GM23338 (cell line): ENCODE results near the gene SLITRK2. TPM values are rescaled to one million over a fixed set of nuclear protein-coding genes. Genes with fewer than 3 reads are reported as not detected.

Experiments used
- ATAC-seq: fragments of 200-7000 bp; cut with Tn5 transposase; 3 replicates; pipeline ENCODE4 v1.9.1; 2020
- DNase-seq: peaks from one replicate; pipeline ENCODE4 v3.0.0-alpha.2; 2015; ENCODE audit warnings: low spot score
- H2AFZ ChIP-seq: fragments of 200-600 bp; sonication (generic); 2 replicates; pipeline ENCODE4 v1.8.0; 2016; ENCODE audit warnings: antibody characterized with exemption, mild to moderate bottlenecking, moderate library complexity
- H3F3A ChIP-seq: fragments of 200-600 bp; sonication (generic); replicated peaks from 2 replicates; pipeline ENCODE4 v1.8.0; 2017; ENCODE audit warnings: antibody characterized with exemption, mixed run types, low read depth
- H3K27ac ChIP-seq: fragments of 200-600 bp; sonication (generic); 2 replicates; pipeline ENCODE4 v1.6.1; 2016; ENCODE audit warnings: low read depth
- H3K27me3 ChIP-seq: fragments of 200-600 bp; sonication (generic); 2 replicates; pipeline ENCODE4 v1.8.0; 2016; ENCODE audit warnings: mild to moderate bottlenecking, mixed run types, moderate library complexity; ENCODE audit not compliant: insufficient read depth
- H3K36me3 ChIP-seq: fragments of 200-600 bp; sonication (generic); 2 replicates; pipeline ENCODE4 v1.8.0; 2016; ENCODE audit warnings: mild to moderate bottlenecking; ENCODE audit not compliant: insufficient read depth
- H3K4me1 ChIP-seq: fragments of 200-600 bp; sonication (generic); 2 replicates; pipeline ENCODE4 v1.8.0; 2016; ENCODE audit warnings: mild to moderate bottlenecking, moderate library complexity; ENCODE audit not compliant: insufficient read depth
- H3K4me2 ChIP-seq: fragments of 200-600 bp; sonication (generic); 2 replicates; pipeline ENCODE4 v1.7.1; 2017; ENCODE audit warnings: mixed run types
- H3K4me3 ChIP-seq: fragments of 200-600 bp; sonication (generic); 2 replicates; pipeline ENCODE4 v1.6.1; 2016; ENCODE audit warnings: mixed run types
- H3K79me2 ChIP-seq: fragments of 200-600 bp; sonication (generic); replicated peaks from 2 replicates; pipeline ENCODE4 v1.8.0; 2017; ENCODE audit warnings: mild to moderate bottlenecking; ENCODE audit not compliant: insufficient read depth
- H3K9me2 ChIP-seq: fragments of 200-600 bp; sonication (generic); 2 replicates; pipeline ENCODE4 v1.8.0; 2017; ENCODE audit not compliant: insufficient read depth
- H4K20me1 ChIP-seq: fragments of 200-600 bp; sonication (generic); replicated peaks from 2 replicates; pipeline ENCODE4 v1.8.0; 2017; ENCODE audit warnings: mild to moderate bottlenecking; ENCODE audit not compliant: insufficient read depth
- H3K27ac Mint-ChIP-seq: 2 replicates; pipeline ENCODE4 v1.8.0; 2020; ENCODE audit warnings: inconsistent platforms, mild to moderate bottlenecking, moderate library complexity, mixed read lengths
- H3K27me3 Mint-ChIP-seq: 3 replicates; pipeline ENCODE4 v1.8.0; 2022; ENCODE audit warnings: low read depth, mild to moderate bottlenecking, moderate library complexity, mixed read lengths, inconsistent platforms; ENCODE audit not compliant: insufficient read depth, poor library complexity
- H3K36me3 Mint-ChIP-seq: 3 replicates; pipeline ENCODE4 v1.8.0; 2021; ENCODE audit warnings: low read depth, mild to moderate bottlenecking, inconsistent platforms, moderate library complexity, mixed read lengths
- H3K4me1 Mint-ChIP-seq: 3 replicates; pipeline ENCODE4 v1.8.0; 2020; ENCODE audit warnings: mild to moderate bottlenecking, inconsistent platforms, mixed read lengths
- H3K4me3 Mint-ChIP-seq: 3 replicates; pipeline ENCODE4 v1.8.0; 2021; ENCODE audit warnings: moderate library complexity, mild to moderate bottlenecking, inconsistent platforms, mixed read lengths
- H3K9me3 Mint-ChIP-seq: 3 replicates; pipeline ENCODE4 v1.8.0; 2020; ENCODE audit warnings: moderate library complexity, mild to moderate bottlenecking, inconsistent platforms, mixed read lengths
- CREB1 ChIP-seq: fragments of 250-450 bp; sonication (Bioruptor Pico); IDR thresholded peaks from 2 replicates; pipeline ENCODE4 v1.5.0; 2020; ENCODE audit warnings: low read depth, mild to moderate bottlenecking, moderate library complexity
- CTCF ChIP-seq, 2 experiments: fragments of 200-600 bp in 1 of 2; sonication (generic) in 1 of 2; conservative IDR thresholded peaks; 2 replicates each; pipeline versions ENCODE4 v1.5.1 to v1.6.1; 2016 to 2017; ENCODE audit warnings: antibody characterized with exemption in 2 of 2, low read depth in 2 of 2, mild to moderate bottlenecking in 2 of 2, moderate library complexity in 1 of 2
- ETS1 ChIP-seq: IDR thresholded peaks from 2 replicates; pipeline ENCODE4 v1.6.1; 2016; ENCODE audit warnings: antibody characterized with exemption
- EZH2 ChIP-seq: fragments of 200-600 bp; sonication (generic); IDR thresholded peaks from one replicate; pipeline ENCODE4 v1.8.0; 2017; ENCODE audit warnings: antibody characterized with exemption, mild to moderate bottlenecking, low read depth; ENCODE audit not compliant: unreplicated experiment
- EZH2phosphoT487 ChIP-seq: fragments of 200-600 bp; sonication (generic); IDR thresholded peaks from one replicate; pipeline ENCODE4 v1.8.1; 2018; ENCODE audit warnings: antibody characterized with exemption; ENCODE audit not compliant: unreplicated experiment
- JUNB ChIP-seq: IDR thresholded peaks from one replicate; pipeline ENCODE4 v1.6.1; 2016; ENCODE audit warnings: antibody characterized with exemption; ENCODE audit not compliant: unreplicated experiment
- NANOG ChIP-seq: IDR thresholded peaks from 2 replicates; pipeline ENCODE4 v1.6.1; 2016; ENCODE audit warnings: antibody characterized with exemption, borderline replicate concordance
- POLR2AphosphoS5 ChIP-seq: IDR thresholded peaks from 2 replicates; pipeline ENCODE4 v1.6.1; 2016; ENCODE audit warnings: antibody characterized with exemption, low read depth
- REST ChIP-seq: IDR thresholded peaks from one replicate; pipeline ENCODE4 v1.6.1; 2018; ENCODE audit warnings: antibody characterized with exemption; ENCODE audit not compliant: unreplicated experiment
- STAT1 ChIP-seq: IDR thresholded peaks from one replicate; pipeline ENCODE4 v1.6.1; 2016; ENCODE audit warnings: antibody characterized with exemption; ENCODE audit not compliant: unreplicated experiment
- ZNF114 ChIP-seq: fragments of 250-450 bp; sonication (Bioruptor Pico); IDR thresholded peaks from 2 replicates; pipeline ENCODE4 v1.5.0; 2020; ENCODE audit warnings: mild to moderate bottlenecking, moderate library complexity
- ZNF331 ChIP-seq: fragments of 250-450 bp; sonication (Bioruptor Pico); IDR thresholded peaks from 2 replicates; pipeline ENCODE4 v1.5.0; 2020; ENCODE audit warnings: low read depth, mild to moderate bottlenecking, moderate library complexity
- polyA plus RNA-seq: library from polyadenylated mRNA; unstranded; fragments of >200 nt; fragmentation: Nextera tagmentation; extraction: Ambion mirVana; gene quantifications from 2 replicates; pipeline ENCODE4 v1.2.1, GENCODE V29; 2016
- total RNA-seq: library from RNA; depleted of rRNA; stranded (reverse); fragments of >200 nt; shearing (Covaris generic); gene quantifications from 2 replicates; pipeline ENCODE4 v1.2.3, GENCODE V29; 2014

The SLITRK2 gene
- total and polyA plus RNA-seq, 2 experiments from 2014 or later = 0.10 to 0.24 TPM

GRCh38 chrX:145813081-145813480, 4.5 kb upstream of the SLITRK2 start:
- TF ChIP-seq ZNF331 (CRISPR knock-in tag) (no peak), REST (no peak), CREB1 (CRISPR knock-in tag) (no peak), POLR2AphosphoS5 (no peak), ETS1 (no peak), EZH2 (no peak), CTCF (conservative IDR thresholded peaks at IDR 0.05; ENCODE audit: low read depth in 2 of 2) (no peak), STAT1 (no peak), JUNB (no peak), NANOG (no peak), EZH2phosphoT487 (no peak), ZNF114 (CRISPR knock-in tag) (no peak)
- H3K4me3 ChIP-seq = no peak overlapping the region
- Mint-ChIP-seq H3K27ac (no peak overlapping the region), H3K4me1 (no peaks in the 10 kb centered on the region), H3K9me3 (no peaks in the 10 kb centered on the region; the same call in none of the 3 replicates), H3K36me3 (no peaks in the 10 kb centered on the region; the same call in 2 of the 3 replicates), H3K27me3 (peaks cover 30% of the 10 kb centered on the region), H3K4me3 (no peak overlapping the region)
- H3K4me1 ChIP-seq = no peaks in the 10 kb centered on the region; the same call in 1 of the 2 replicates
- no peaks in the 10 kb centered on the region for H3F3A ChIP-seq
- H3K79me2 ChIP-seq = no peaks in the 10 kb centered on the region
- H3K27ac ChIP-seq = no peak overlapping the region
- H2AFZ ChIP-seq = no peak overlapping the region
- ATAC-seq (no peak), DNase-seq (no peak)
- no peaks in the 10 kb centered on the region for H4K20me1 ChIP-seq
- H3K9me2 ChIP-seq = no peaks in the 10 kb centered on the region
- H3K4me2 ChIP-seq = no peak overlapping the region
- H3K36me3 ChIP-seq = no peaks in the 10 kb centered on the region
- peaks cover 86% of the 10 kb centered on the region for H3K27me3 ChIP-seq
